SK-N-DZ (cell line): ENCODE results near the gene AFAP1L1.
"Not testable (repeated sequence)": the region's sequence is repeated elsewhere in the genome, so short reads cannot be mapped to it uniquely, and the experiment has no call there.

Experiments used
- DNase-seq: peaks from one replicate; pipeline ENCODE4 v3.0.0-alpha.2; 2015; ENCODE audit warnings: low spot score

The AFAP1L1 gene

GRCh38 chr5:149261246-149261645 lies 10.4 kb upstream of the AFAP1L1 start:
- no peak for DNase-seq

GRCh38 chr5:149262315-149262714 lies 9.3 kb upstream of the AFAP1L1 start:
- no peak for DNase-seq

- DNase-seq = no peak
Observed at GRCh38 chr5:149264439-149265067, 7.1 kb upstream of the AFAP1L1 start.

GRCh38 chr5:149265068-149265465 lies 6.6 kb upstream of the AFAP1L1 start:
- DNase-seq = no peak

GRCh38 chr5:149265597-149265996 lies 6.1 kb upstream of the AFAP1L1 start:
- DNase-seq = no peak

GRCh38 chr5:149267241-149267973 lies 4.3 kb upstream of the AFAP1L1 start:
- DNase-seq = no peak

- peak; percentile 56 for DNase-seq
Observed at GRCh38 chr5:149268928-149269557, 2.6 kb upstream of the AFAP1L1 start.

- no peak for DNase-seq
Observed at GRCh38 chr5:149271195-149271715, 404 bp upstream of the AFAP1L1 start.

- not testable (repeated sequence) for DNase-seq
Observed at GRCh38 chr5:149272781-149273180, 1.1 kb downstream of the AFAP1L1 start.

- no peak for DNase-seq
Observed at GRCh38 chr5:149273237-149273636, 1.6 kb downstream of the AFAP1L1 start.

GRCh38 chr5:149273950-149274349 lies 2.3 kb downstream of the AFAP1L1 start:
- no peak for DNase-seq

GRCh38 chr5:149274939-149275338 lies 3.3 kb downstream of the AFAP1L1 start:
- DNase-seq = no peak

GRCh38 chr5:149277801-149278200 lies 6.1 kb downstream of the AFAP1L1 start:
- no peak for DNase-seq

- DNase-seq = no peak
Observed at GRCh38 chr5:149278451-149279210, 7.0 kb downstream of the AFAP1L1 start.

- DNase-seq = no peak
Observed at GRCh38 chr5:149279661-149280060, 8.0 kb downstream of the AFAP1L1 start.

GRCh38 chr5:149280124-149280523 lies 8.5 kb downstream of the AFAP1L1 start:
- no peak for DNase-seq

GRCh38 chr5:149280802-149281201 lies 9.1 kb downstream of the AFAP1L1 start:
- no peak for DNase-seq

GRCh38 chr5:149282027-149282965 lies 10.6 kb downstream of the AFAP1L1 start:
- DNase-seq = no peak

GRCh38 chr5:149282966-149283332 lies 11.3 kb downstream of the AFAP1L1 start:
- DNase-seq = no peak

GRCh38 chr5:149283626-149284480 lies 12.2 kb downstream of the AFAP1L1 start:
- no peak for DNase-seq
